ENCODE results near the gene THSD4.

GRCh38 chr15:71739355-71739754 is 624.1 kb downstream of the THSD4 start:
- TF ChIP-seq, protein P1, sequence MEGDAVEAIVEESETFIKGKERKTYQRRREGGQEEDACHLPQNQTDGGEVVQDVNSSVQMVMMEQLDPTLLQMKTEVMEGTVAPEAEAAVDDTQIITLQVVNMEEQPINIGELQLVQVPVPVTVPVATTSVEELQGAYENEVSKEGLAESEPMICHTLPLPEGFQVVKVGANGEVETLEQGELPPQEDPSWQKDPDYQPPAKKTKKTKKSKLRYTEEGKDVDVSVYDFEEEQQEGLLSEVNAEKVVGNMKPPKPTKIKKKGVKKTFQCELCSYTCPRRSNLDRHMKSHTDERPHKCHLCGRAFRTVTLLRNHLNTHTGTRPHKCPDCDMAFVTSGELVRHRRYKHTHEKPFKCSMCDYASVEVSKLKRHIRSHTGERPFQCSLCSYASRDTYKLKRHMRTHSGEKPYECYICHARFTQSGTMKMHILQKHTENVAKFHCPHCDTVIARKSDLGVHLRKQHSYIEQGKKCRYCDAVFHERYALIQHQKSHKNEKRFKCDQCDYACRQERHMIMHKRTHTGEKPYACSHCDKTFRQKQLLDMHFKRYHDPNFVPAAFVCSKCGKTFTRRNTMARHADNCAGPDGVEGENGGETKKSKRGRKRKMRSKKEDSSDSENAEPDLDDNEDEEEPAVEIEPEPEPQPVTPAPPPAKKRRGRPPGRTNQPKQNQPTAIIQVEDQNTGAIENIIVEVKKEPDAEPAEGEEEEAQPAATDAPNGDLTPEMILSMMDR (IDR thresholded peaks at IDR 0.05): no peak
- TF ChIP-seq POLR2AphosphoS5 (IDR thresholded peaks at IDR 0.05; ENCODE audit: low read depth, low read length): no peak
- no peak for TF ChIP-seq REST (IDR thresholded peaks at IDR 0.05; ENCODE audit: insufficient read depth in 1 of 2, low read depth in 2 of 2, low read length in 1 of 2)
- TF ChIP-seq SIN3A (IDR thresholded peaks at IDR 0.05; ENCODE audit: borderline replicate concordance, insufficient read depth, low read depth, low read length): no peak
- no peak for TF ChIP-seq TCF7L2 (IDR thresholded peaks at IDR 0.05; ENCODE audit: low read depth, low read length)
